GM18505 (cell line): ENCODE data around the gene STAM2.
"Not testable (repeated sequence)": the region's sequence is repeated elsewhere in the genome, so short reads cannot be mapped to it uniquely, and the experiment has no call there.

Source experiments
- ATAC-seq: cut with Tn5 transposase; IDR thresholded peaks from one replicate; pipeline ENCODE4 v1.9.1; 2021; ENCODE audit not compliant: unreplicated experiment
- POLR2A ChIP-seq: IDR thresholded peaks from 4 replicates; pipeline ENCODE4 v1.6.1; 2011; ENCODE audit warnings: borderline replicate concordance; ENCODE audit not compliant: insufficient read depth, insufficient read length; ENCODE audit errors: extremely low read depth

The STAM2 gene

GRCh38 chr2:152162141-152162540 is 13.4 kb downstream of the STAM2 start:
- ATAC-seq: no peak
- no peak for TF ChIP-seq POLR2A

- ATAC-seq: no peak
- TF ChIP-seq POLR2A: no peak
These were observed 14.0 kb downstream of the STAM2 start for GRCh38 chr2:152161598-152161997.

DNA sequence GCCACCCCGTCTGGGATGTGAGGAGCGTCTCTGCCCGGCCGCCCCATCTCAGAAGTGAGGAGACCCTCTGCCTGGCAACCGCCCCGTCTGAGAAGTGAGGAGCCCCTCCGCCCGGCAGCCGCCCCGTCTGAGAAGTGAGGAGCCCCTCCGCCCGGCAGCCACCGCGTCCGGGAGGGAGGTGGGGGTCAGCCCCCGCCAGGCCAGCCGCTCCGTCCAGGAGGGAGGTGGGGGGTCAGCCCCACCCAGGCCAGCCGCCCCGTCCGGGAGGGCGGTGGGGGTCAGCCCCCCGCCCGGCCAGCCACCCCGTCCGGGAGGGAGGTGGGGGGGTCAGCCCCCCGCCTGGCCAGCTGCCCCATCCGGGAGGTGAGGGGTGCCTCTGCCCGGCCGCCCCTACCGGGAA is 15.2 kb downstream of the STAM2 start:
- ATAC-seq: not testable (repeated sequence)

DNA sequence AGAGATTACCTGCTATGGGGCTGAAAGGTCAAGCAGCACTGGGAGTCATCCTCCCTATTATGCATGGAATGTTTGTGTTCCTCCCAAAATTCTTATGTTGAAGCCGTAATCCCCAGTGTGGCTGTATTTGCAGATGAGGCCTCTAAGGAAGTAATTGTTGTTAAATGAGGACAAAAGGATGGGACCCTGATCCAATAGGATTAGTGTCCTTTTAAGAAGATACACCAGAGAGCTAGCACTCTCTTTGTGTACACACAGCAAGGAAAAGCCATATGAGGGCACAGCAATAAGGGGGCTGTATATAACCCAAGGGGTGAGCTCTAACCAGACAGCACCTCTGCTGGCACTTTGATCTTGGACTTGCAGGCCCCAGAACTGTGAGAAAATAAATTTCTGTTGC is 18.3 kb downstream of the STAM2 start:
- no peak for TF ChIP-seq POLR2A
- ATAC-seq: no peak

DNA sequence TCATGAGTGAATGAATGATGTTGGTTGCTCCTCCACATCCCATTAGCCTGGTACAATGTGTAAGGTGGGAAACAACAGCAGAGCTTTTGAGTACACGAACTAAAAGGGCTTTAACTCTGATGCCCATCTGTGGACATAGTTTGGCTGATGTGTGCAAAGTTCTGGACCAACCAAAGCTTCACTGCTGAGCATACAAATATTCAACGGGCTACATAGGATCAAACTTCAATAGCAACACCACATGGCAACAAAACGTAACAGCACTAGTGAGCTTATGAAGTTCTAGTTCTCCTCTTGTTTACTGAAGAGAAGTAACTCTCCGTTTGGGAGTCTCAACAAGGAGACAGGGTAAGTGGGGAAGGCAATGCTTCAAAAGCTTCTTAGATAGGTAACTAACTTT is 20.4 kb downstream of the STAM2 start:
- no peak for TF ChIP-seq POLR2A

DNA sequence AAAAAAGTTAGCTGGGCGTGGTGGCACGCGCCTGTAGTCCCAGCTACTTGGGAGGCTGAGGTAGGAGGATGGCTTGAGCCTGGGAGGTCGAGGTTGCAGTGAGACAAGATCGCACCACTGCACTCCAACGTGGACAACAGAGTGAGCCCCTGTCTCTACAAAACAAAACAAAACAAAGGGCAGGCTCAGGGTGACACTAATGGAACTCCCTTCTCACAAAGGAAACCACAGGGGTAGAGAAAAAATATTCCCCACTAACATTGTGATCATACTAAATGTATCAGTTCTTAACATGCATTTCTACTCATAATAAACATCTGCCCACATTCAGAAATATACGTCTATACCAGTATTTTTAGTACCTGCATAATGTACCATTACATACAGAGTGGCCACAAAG is 21.1 kb downstream of the STAM2 start:
- ATAC-seq: no peak
- TF ChIP-seq POLR2A: no peak

More for the DNA sequence above, 20.4 kb downstream of the STAM2 start:
- no peak for ATAC-seq

GRCh38 chr2:152134488-152135280 is 40.9 kb downstream of the STAM2 start:
- TF ChIP-seq POLR2A: no peak
- peak; percentile 70 for ATAC-seq

DNA sequence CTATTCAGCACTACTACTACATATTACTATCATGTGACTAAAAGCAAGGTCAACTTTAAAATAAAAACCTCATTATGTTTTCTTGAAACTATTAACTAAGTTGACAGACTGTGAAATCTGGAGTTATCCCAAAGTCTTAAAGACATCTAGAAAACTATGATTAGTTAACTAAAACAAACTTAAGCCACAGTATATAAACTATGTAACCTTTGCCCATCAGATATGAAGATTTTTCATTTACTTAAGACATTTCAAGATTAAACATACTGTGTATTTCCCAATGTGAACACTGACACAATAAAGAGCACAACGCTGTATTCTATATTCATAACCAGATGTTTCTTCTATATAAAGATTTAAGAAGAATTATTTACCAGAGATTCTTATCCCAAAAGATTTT is 43.3 kb downstream of the STAM2 start:
- no peak for ATAC-seq
- TF ChIP-seq POLR2A: no peak

DNA sequence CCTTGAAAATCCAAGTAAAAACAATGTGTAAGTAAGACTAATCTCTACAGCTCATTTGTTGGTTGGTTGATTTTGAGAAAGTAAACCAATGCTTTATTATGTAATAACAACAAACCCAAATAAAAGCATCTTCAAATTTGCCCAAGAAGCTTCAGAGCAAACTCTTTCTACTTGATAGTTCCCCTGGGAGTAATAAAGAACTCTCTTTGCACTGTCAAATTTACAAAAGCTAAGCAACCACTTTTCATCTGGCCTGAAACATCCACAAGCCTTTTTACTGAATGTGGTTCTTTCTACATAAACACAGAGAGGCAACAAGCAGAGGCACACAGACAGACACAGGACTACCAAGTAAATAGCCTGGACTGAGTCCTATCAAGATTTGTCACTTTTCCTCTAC is 47.9 kb downstream of the STAM2 start:
- ATAC-seq: no peak
- TF ChIP-seq POLR2A: no peak

- no peak for TF ChIP-seq POLR2A
- no peak for ATAC-seq
These were observed 48.9 kb downstream of the STAM2 start for GRCh38 chr2:152126664-152127063.

DNA sequence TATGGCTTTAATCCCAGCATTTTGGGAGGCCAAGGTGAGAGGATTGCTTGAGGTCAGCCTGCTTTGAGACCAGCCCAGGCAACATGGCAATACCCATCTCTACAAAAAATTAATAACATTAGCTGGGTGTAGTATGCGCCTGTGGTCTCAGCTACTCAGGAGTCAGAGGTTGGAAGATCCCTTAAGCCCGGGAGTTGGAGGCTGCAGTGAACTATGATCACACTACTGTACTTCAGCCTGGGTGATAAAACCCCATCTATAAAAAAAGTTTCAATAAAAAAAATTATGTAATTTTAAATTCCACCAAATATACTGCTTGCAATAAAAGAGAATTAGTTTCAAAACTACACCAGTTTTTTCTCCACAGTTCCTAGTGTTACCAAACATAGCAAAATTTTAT is 53.4 kb downstream of the STAM2 start:
- TF ChIP-seq POLR2A: no peak
- no peak for ATAC-seq

DNA sequence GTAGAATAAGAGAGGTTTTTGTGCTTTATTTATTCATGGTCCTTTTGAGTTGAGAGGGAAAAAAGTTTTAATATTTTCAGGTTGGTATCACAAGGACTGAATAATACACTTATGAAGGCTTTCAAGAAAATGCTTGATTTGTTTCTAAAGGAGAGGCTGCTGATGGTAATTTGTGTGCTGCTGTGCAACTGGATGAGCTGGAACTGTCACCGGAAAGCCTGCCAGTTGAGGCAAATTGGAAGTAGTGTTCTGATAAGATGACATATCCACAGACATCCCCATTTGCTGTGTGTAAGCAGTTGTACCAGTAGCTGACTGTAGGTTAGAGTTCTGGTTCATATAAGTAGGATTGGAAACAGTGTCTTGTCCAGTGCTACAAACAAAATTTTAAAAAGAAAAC is 55.1 kb downstream of the STAM2 start:
- no peak for ATAC-seq
- TF ChIP-seq POLR2A: no peak

GRCh38 chr2:152115952-152116351 is 59.6 kb downstream of the STAM2 start:
- no peak for ATAC-seq
- no peak for TF ChIP-seq POLR2A

DNA sequence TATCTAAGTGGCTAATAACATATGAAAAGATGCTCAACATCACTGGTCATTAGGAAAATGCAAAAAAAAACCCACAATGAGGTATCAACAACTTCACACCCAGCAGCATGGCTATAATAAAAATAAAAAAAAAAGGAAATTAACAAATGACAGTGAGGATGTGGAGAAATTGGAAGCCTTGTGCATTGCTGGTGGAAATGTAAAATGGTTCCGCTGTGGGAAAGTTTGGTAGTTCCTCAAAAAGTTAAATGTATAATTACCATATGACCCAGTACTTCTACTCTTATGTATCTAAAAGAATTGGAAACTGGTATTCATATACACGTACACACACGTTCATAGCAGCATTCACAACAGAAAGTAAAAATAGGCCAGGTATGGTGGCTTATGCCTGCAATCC is 61.2 kb downstream of the STAM2 start:
- no peak for TF ChIP-seq POLR2A
- ATAC-seq: no peak

DNA sequence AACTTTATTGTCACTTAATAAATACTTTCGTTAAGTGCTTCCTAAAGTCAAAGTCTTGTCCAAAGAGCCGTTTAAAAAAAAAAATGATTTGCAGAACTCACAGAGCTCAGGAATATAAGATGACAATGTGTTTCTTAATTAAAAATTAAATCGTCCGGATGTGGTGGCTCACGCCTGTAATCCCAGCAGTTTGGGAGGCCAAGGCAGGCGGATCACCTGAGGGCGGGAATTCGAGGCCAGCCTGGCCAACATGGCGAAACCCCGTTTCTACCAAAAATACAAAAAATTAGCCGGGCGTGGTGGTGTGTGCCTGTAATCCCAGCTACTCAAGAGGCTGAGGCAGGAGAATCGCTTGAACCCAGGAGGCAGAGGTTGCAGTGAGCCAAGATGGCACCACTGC is 68.4 kb downstream of the STAM2 start:
- ATAC-seq: not testable (repeated sequence)
